ENCODE results near the gene DBT.

Gene DBT

DNA sequence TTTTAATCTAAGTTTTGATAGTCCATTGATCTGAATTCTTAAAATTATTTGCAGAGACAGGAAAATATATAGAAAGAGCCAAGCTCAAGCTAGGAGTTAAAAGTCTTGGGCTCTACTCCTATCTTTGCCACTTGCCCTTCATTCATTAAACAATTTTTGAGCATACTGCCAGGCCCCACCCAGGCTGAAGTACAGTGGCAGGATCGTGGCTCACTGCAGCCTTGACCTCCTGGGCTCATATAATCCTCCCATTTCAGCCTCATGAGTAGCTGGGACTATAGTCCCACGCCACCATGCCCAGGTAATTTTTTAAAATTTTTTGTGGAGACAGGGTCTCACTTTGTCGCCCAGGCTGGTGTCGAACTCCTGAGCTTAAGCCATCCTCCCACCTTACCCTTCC lies 108.4 kb downstream of the DBT start:
- Histone ChIP-seq H2AFZ (no peak overlapping the region), H3K27ac (no peak overlapping the region), H3K4me2 (ENCODE audit: low read length) (no peak overlapping the region), H3K4me1 (no peaks in the 10 kb centered on the region), H3K79me2 (no peaks in the 10 kb centered on the region), H3K9me3 (ENCODE audit: control insufficient read depth, low read length) (no peaks in the 10 kb centered on the region), H3K4me3 (ENCODE audit: low read depth, low read length) (no peak overlapping the region), H3K9ac (no peak overlapping the region), H3K36me3 (ENCODE audit: control insufficient read depth, insufficient read depth, low read length) (no peaks in the 10 kb centered on the region), H3K27me3 (ENCODE audit: control insufficient read depth, insufficient read depth, low read length) (no peaks in the 10 kb centered on the region)
- no peak for TF ChIP-seq CTCF (IDR thresholded peaks at IDR 0.05)

DNA sequence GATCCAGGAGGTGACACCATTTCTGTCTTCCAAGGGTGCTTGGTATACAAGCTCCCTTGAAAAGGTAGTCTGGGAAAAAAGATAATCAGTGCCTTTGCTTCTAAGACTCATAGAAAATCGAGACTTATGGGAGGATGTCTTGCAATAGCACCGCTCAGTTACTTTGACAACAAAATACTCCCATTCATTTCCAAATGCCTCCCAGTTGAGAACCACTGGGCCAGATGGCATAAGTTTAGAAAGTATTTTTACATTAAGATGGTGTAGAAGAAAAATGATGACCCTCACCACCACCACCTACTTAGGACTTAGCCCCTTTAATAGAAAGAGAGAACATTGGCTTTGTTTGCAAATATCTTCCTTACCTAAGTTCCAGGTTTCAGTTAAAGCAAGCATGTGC lies 112.0 kb downstream of the DBT start:
- Histone ChIP-seq H3K4me1 (peaks cover 2% of the 10 kb centered on the region), H3K79me2 (no peaks in the 10 kb centered on the region), H2AFZ (no peak overlapping the region), H3K27ac (no peak overlapping the region), H3K27me3 (ENCODE audit: control insufficient read depth, insufficient read depth, low read length) (no peaks in the 10 kb centered on the region), H3K36me3 (ENCODE audit: control insufficient read depth, insufficient read depth, low read length) (no peaks in the 10 kb centered on the region), H3K4me3 (ENCODE audit: low read depth, low read length) (no peak overlapping the region), H3K4me2 (ENCODE audit: low read length) (no peak overlapping the region), H3K9me3 (ENCODE audit: control insufficient read depth, low read length) (no peaks in the 10 kb centered on the region), H3K9ac (no peak overlapping the region)
- TF ChIP-seq CTCF (IDR thresholded peaks at IDR 0.05), result no peak

Measured in parathyroid adenoma (tissue), 2 donors.